Measurements from ENCODE around the gene DDX20. TPM values are rescaled to one million over a fixed set of nuclear protein-coding genes. Genes with fewer than 3 reads are reported as not detected.
A peak's percentile ranks its signal among the peaks of the same experiment; 100 is the strongest.
"Not testable (repeated sequence)": the region's sequence is repeated elsewhere in the genome, so short reads cannot be mapped to it uniquely, and the experiment has no call there.

The DDX20 gene
- total RNA-seq, 1 donor from 2014 or later = 18.4 TPM

GRCh38 chr1:111733183-111733991, 22.3 kb upstream of the DDX20 start:
- DNase-seq (ENCODE audit: low spot score) = peak; percentile 44

- peak; percentile 39 for DNase-seq (ENCODE audit: low spot score)
Measured at GRCh38 chr1:111733992-111734341, 21.7 kb upstream of the DDX20 start.

- peak; percentile 31 for DNase-seq (ENCODE audit: low spot score)
Measured at GRCh38 chr1:111734426-111734825, 21.3 kb upstream of the DDX20 start.

- peak; percentile 5 for DNase-seq (ENCODE audit: low spot score)
Measured at GRCh38 chr1:111734856-111735255, 20.8 kb upstream of the DDX20 start.

GRCh38 chr1:111735321-111735720, 20.4 kb upstream of the DDX20 start:
- DNase-seq (ENCODE audit: low spot score) = no peak

GRCh38 chr1:111735858-111736544, 19.7 kb upstream of the DDX20 start:
- peak; percentile 35 for DNase-seq (ENCODE audit: low spot score)

- peak; percentile 44 for DNase-seq (ENCODE audit: low spot score)
Measured at GRCh38 chr1:111736548-111737215, 19.0 kb upstream of the DDX20 start.

GRCh38 chr1:111737216-111738132, 18.2 kb upstream of the DDX20 start:
- DNase-seq (ENCODE audit: low spot score) = no peak

- no peak for DNase-seq (ENCODE audit: low spot score)
Measured at GRCh38 chr1:111738133-111738435, 17.6 kb upstream of the DDX20 start.

- peak; percentile 77 for DNase-seq (ENCODE audit: low spot score)
Measured at GRCh38 chr1:111738436-111739193, 17.1 kb upstream of the DDX20 start.

GRCh38 chr1:111739194-111739924, 16.3 kb upstream of the DDX20 start, which contains the start of gene INKA2:
TSS of gene INKA2 (minus strand) at chr1:111739395. CDS start at chr1:111739242, 153 bp downstream.
- DNase-seq (ENCODE audit: low spot score) = peak; percentile 89

- DNase-seq (ENCODE audit: low spot score) = peak; percentile 65
Measured at GRCh38 chr1:111739925-111740765, 15.6 kb upstream of the DDX20 start.

GRCh38 chr1:111742292-111742691, 13.4 kb upstream of the DDX20 start:
- not testable (repeated sequence) for DNase-seq (ENCODE audit: low spot score)

- DNase-seq (ENCODE audit: low spot score) = no peak
Measured at GRCh38 chr1:111742938-111743549, 12.7 kb upstream of the DDX20 start.

- no peak for DNase-seq (ENCODE audit: low spot score)
Measured at GRCh38 chr1:111743679-111744101, 12.0 kb upstream of the DDX20 start.

GRCh38 chr1:111745675-111746613, 9.8 kb upstream of the DDX20 start:
- DNase-seq (ENCODE audit: low spot score) = no peak

GRCh38 chr1:111746614-111746999, 9.1 kb upstream of the DDX20 start:
- DNase-seq (ENCODE audit: low spot score) = no peak

- peak; percentile 60 for DNase-seq (ENCODE audit: low spot score)
Measured at GRCh38 chr1:111747282-111747734, 8.4 kb upstream of the DDX20 start.
